GM12891 (cell line): ENCODE measurements around the gene KRT3.

ENCODE experiments used
- POLR2AphosphoS5 ChIP-seq: IDR thresholded peaks from 2 replicates; pipeline ENCODE4 v1.6.1; 2011; ENCODE audit warnings: low read depth, low read length, control low read depth
- POU2F2 ChIP-seq: IDR thresholded peaks from 2 replicates; pipeline ENCODE4 v1.6.1; 2011; ENCODE audit warnings: low read depth, mild to moderate bottlenecking, control low read depth, low read length, moderate library complexity
- SPI1 ChIP-seq: IDR thresholded peaks from 2 replicates; pipeline ENCODE4 v1.6.1; 2011; ENCODE audit warnings: low read depth, low read length, control low read depth

DNA sequence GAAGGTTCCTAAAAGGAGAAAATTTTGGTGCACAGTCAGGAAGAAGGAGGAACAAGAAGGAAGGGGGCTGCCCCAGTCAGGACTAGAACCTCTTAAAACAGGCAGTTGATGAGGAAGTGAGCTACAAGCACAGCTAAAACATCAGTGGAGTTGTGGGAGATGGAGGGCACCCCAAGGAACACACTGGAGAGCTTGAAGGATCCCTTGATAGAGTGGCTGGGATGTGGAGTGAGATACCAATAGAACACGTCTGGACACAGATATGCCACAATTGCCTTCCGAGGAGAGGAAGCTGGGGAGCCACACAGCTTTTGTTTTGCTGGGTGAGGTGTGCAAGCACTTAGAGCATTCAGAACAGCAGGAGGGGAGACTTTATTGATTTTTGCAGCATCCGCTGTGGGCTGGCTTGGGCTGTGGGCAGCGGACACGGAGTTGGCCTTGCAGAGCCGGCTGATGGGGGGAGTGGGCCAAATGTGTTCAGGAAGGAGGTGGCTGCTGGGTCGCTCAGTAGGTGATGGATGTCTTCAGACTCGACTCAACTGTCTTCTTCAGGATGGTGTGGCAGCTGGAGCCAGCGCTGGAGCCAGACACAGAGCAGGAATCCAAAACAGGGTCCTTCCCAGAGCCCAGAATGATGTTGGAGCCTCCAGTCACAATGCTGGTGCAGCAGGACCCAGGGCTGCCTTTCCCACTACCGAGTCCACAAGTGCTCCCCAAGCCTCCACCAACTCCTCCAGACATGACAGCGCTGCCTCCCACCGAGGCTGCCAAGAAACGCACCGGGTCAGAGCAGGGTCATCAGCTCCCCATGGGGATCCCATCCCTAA lies 42.9 kb upstream of the KRT3 start:
- TF ChIP-seq POU2F2: no peak
- no peak for TF ChIP-seq POLR2AphosphoS5
- no peak for TF ChIP-seq SPI1
